Activated B cell treated with CpG ODN at 0.5 μM for 24 hours (primary cell): ENCODE data around the gene ABCC9. TPM values are rescaled to one million over a fixed set of nuclear protein-coding genes. Genes with fewer than 3 reads are reported as not detected.

Experiments used
- ATAC-seq: fragments of 200-7000 bp; cut with Tn5 transposase; one replicate; pipeline ENCODE4 v1.10.0; 2021; ENCODE audit warnings: low read depth, mild to moderate bottlenecking, moderate library complexity
- CTCF ChIA-PET: fragments of 350-600 bp; sonication (Branson Sonifier 250); formaldehyde crosslinking; loops from one replicate; lab custom pipeline; 2021; ENCODE audit warnings: antibody characterized with exemption; lab: Charles Lee
- POLR2A ChIA-PET: fragments of 350-600 bp; sonication (Branson Sonifier 250); formaldehyde crosslinking; loops from one replicate; lab custom pipeline; 2021; ENCODE audit warnings: antibody characterized with exemption; lab: Charles Lee
- DNase-seq: peaks from one replicate; pipeline ENCODE4 v3.0.0; 2022
- H3K27ac Mint-ChIP-seq: one replicate; pipeline ENCODE4 v1.8.0; 2020; ENCODE audit warnings: mixed read lengths
- H3K27me3 Mint-ChIP-seq: one replicate; pipeline ENCODE4 v1.8.0; 2021; ENCODE audit warnings: mixed read lengths
- H3K36me3 Mint-ChIP-seq: one replicate; pipeline ENCODE4 v1.8.0; 2021; ENCODE audit warnings: low read depth, mixed read lengths
- H3K4me1 Mint-ChIP-seq: one replicate; pipeline ENCODE4 v1.8.0; 2021; ENCODE audit warnings: mixed read lengths
- H3K4me3 Mint-ChIP-seq: one replicate; pipeline ENCODE4 v1.8.0; 2020; ENCODE audit warnings: mild to moderate bottlenecking, mixed read lengths
- H3K9me3 Mint-ChIP-seq: one replicate; pipeline ENCODE4 v1.8.0; 2020; ENCODE audit warnings: mixed read lengths
- intact Hi-C: fragments of 100-400 bp; cut with micrococcal nuclease; formaldehyde crosslinking; loops from one replicate; pipeline ENCODE4 v1.15.1; 2024
- total RNA-seq: library from RNA; stranded (reverse); gene quantifications from 2 replicates; pipeline ENCODE4 v1.2.3, GENCODE V29; 2022
- TF ChIP-seq, protein P1 (sequence below): fragments of 200-600 bp; IDR thresholded peaks from one replicate; pipeline ENCODE4 v1.8.0; 2022; ENCODE audit warnings: antibody characterized with exemption, mild to moderate bottlenecking

Gene ABCC9
- total RNA-seq, 1 donor from 2014 or later = not detected

DNA sequence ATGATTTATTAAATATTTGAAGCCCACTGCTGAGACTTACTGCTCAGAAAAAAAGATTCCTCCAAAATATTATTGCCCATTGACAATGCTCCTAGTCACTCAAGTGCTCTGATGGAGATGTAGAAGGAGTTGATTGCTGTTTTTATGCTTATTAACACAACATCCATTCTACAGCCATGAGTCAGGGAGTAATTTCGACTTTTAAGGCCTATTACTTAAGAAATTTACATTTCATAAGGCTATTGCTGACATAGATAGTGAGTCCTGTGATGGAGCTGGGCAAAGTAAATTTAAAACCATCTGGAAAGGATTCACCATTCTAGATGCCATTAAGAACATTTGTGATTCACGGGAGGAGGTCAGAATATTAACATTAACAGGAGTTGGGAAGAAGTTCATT, 171.9 kb downstream of the ABCC9 start:
- Mint-ChIP-seq H3K27me3 (peaks cover 16% of the 10 kb centered on the region), H3K4me1 (peaks cover 2% of the 10 kb centered on the region), H3K27ac (no peak overlapping the region), H3K36me3 (no peaks in the 10 kb centered on the region), H3K4me3 (no peak overlapping the region), H3K9me3 (no peaks in the 10 kb centered on the region)
- intact Hi-C loops = no loop called here
- CTCF ChIA-PET = no interaction called here
- POLR2A ChIA-PET = no interaction called here
- TF ChIP-seq, protein P1, sequence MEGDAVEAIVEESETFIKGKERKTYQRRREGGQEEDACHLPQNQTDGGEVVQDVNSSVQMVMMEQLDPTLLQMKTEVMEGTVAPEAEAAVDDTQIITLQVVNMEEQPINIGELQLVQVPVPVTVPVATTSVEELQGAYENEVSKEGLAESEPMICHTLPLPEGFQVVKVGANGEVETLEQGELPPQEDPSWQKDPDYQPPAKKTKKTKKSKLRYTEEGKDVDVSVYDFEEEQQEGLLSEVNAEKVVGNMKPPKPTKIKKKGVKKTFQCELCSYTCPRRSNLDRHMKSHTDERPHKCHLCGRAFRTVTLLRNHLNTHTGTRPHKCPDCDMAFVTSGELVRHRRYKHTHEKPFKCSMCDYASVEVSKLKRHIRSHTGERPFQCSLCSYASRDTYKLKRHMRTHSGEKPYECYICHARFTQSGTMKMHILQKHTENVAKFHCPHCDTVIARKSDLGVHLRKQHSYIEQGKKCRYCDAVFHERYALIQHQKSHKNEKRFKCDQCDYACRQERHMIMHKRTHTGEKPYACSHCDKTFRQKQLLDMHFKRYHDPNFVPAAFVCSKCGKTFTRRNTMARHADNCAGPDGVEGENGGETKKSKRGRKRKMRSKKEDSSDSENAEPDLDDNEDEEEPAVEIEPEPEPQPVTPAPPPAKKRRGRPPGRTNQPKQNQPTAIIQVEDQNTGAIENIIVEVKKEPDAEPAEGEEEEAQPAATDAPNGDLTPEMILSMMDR = no peak
- DNase-seq (no peak), ATAC-seq (no peak)

GRCh38 chr12:21766403-21766802, 174.8 kb downstream of the ABCC9 start:
- Mint-ChIP-seq H3K4me3 (no peak overlapping the region), H3K9me3 (no peaks in the 10 kb centered on the region), H3K36me3 (no peaks in the 10 kb centered on the region), H3K4me1 (no peaks in the 10 kb centered on the region), H3K27me3 (peaks cover 2% of the 10 kb centered on the region), H3K27ac (no peak overlapping the region)
- ChIA-PET POLR2A (no interaction called here), CTCF (no interaction called here)
- DNase-seq (no peak), ATAC-seq (no peak)
- TF ChIP-seq, protein P1 = no peak
- intact Hi-C loops = no loop called here

GRCh38 chr12:21764950-21765349, 176.3 kb downstream of the ABCC9 start:
- H3K4me3 Mint-ChIP-seq = no peak overlapping the region
- intact Hi-C loops = no loop called here
- H3K36me3 Mint-ChIP-seq = no peaks in the 10 kb centered on the region
- H3K9me3 Mint-ChIP-seq = no peaks in the 10 kb centered on the region
- no peak for DNase-seq
- H3K27me3 Mint-ChIP-seq = no peaks in the 10 kb centered on the region
- no peak for ATAC-seq
- TF ChIP-seq, protein P1 = no peak
- POLR2A ChIA-PET = no interaction called here
- H3K27ac Mint-ChIP-seq = no peak overlapping the region
- no peaks in the 10 kb centered on the region for H3K4me1 Mint-ChIP-seq
- CTCF ChIA-PET = no interaction called here

DNA sequence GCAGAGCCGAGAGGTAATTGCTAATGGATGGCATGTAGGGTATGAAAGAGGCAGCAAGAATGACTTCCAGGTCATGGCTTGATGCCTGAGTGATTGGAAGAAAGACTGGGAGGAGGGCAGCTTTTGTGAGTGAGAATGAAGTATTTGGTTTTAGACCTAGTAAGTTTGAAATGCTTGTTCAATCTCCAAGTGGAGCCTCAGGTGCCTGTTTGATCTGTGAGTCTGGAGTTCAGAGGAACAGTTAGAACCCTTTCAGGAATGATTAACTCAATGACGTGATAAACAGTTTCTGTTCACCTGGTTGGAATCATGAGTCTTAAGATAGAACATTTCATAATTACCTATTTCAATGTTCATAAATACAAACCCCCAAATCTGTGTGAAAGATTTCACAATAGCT, 177.2 kb downstream of the ABCC9 start:
- no peaks in the 10 kb centered on the region for H3K36me3 Mint-ChIP-seq
- TF ChIP-seq, protein P1 = no peak
- POLR2A ChIA-PET = no interaction called here
- H3K4me3 Mint-ChIP-seq = no peak overlapping the region
- no peak overlapping the region for H3K27ac Mint-ChIP-seq
- H3K27me3 Mint-ChIP-seq = no peaks in the 10 kb centered on the region
- CTCF ChIA-PET = no interaction called here
- intact Hi-C loops = no loop called here
- DNase-seq (no peak), ATAC-seq (no peak)
- H3K9me3 Mint-ChIP-seq = peaks cover 2% of the 10 kb centered on the region
- no peaks in the 10 kb centered on the region for H3K4me1 Mint-ChIP-seq

DNA sequence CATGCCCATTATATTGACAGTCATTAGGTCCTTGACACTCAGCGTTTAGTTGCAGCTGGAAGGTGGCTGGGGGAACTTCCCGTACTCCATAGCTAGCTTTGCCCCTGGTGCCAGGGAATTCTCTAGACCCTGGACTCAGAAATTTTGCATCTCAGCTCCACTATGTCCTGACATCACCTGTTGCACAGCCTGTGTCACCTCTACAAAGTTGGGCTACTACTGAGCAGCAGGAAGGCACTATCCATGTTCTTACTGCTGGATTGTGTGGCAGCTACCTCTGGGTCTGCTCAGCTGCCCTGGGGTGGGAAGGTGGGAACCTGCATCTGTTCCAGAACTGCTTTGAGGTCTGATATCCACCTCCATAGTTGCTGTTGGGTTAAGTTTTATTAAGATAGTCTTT, 177.7 kb downstream of the ABCC9 start:
- Mint-ChIP-seq H3K9me3 (peaks cover 2% of the 10 kb centered on the region), H3K27me3 (no peaks in the 10 kb centered on the region), H3K4me1 (no peaks in the 10 kb centered on the region), H3K27ac (no peak overlapping the region), H3K36me3 (no peaks in the 10 kb centered on the region), H3K4me3 (no peak overlapping the region)
- DNase-seq (no peak), ATAC-seq (no peak)
- intact Hi-C loops = no loop called here
- ChIA-PET CTCF (no interaction called here), POLR2A (no interaction called here)
- TF ChIP-seq, protein P1 = no peak
